Activated naive CD4-positive, alpha-beta T cell treated with anti-CD3 and anti-CD28 coated beads, Interleukin-2, amount 10 ng/mL, durations not matched to agents 7 days and 5 days (primary cell): Measurements from ENCODE around the gene ADCY3.
A peak's percentile ranks its signal among the peaks of the same experiment; 100 is the strongest.

Experiments
- CTCF ChIA-PET: fragments of 350-600 bp; sonication (Branson Sonifier 250); formaldehyde crosslinking; loops from one replicate; lab custom pipeline; 2021; ENCODE audit warnings: antibody characterized with exemption; lab: Charles Lee
- DNase-seq: peaks from one replicate; pipeline ENCODE4 v3.0.0-alpha.2; 2020
- H3K27ac Mint-ChIP-seq: one replicate; pipeline ENCODE4 v1.8.0; 2021; ENCODE audit warnings: mild to moderate bottlenecking, moderate library complexity, mixed read lengths
- H3K27me3 Mint-ChIP-seq: one replicate; pipeline ENCODE4 v1.8.0; 2021; ENCODE audit warnings: mild to moderate bottlenecking, mixed read lengths
- H3K36me3 Mint-ChIP-seq: one replicate; pipeline ENCODE4 v1.8.0; 2021; ENCODE audit warnings: mixed read lengths
- H3K4me1 Mint-ChIP-seq: one replicate; pipeline ENCODE4 v1.8.0; 2021; ENCODE audit warnings: mixed read lengths
- H3K4me3 Mint-ChIP-seq: one replicate; pipeline ENCODE4 v1.8.0; 2021; ENCODE audit warnings: mild to moderate bottlenecking, moderate library complexity, mixed read lengths
- H3K9me3 Mint-ChIP-seq: one replicate; pipeline ENCODE4 v1.8.0; 2021; ENCODE audit warnings: mixed read lengths

Gene ADCY3

GRCh38 chr2:24852431-24853020, 67.5 kb downstream of the ADCY3 start:
- Mint-ChIP-seq H3K4me3 (no peak overlapping the region), H3K27ac (no peak overlapping the region), H3K4me1 (no peaks in the 10 kb centered on the region), H3K9me3 (no peaks in the 10 kb centered on the region), H3K36me3 (peaks cover 6% of the 10 kb centered on the region), H3K27me3 (no peaks in the 10 kb centered on the region)
- DNase-seq: no peak
- CTCF ChIA-PET: no interaction called here

GRCh38 chr2:24852026-24852425, 68.0 kb downstream of the ADCY3 start:
- no peak for DNase-seq
- Mint-ChIP-seq H3K27ac (no peak overlapping the region), H3K36me3 (peaks cover 6% of the 10 kb centered on the region), H3K4me1 (no peaks in the 10 kb centered on the region), H3K4me3 (no peak overlapping the region), H3K27me3 (no peaks in the 10 kb centered on the region), H3K9me3 (no peaks in the 10 kb centered on the region)
- CTCF ChIA-PET: no interaction called here

- Mint-ChIP-seq H3K27ac (no peak overlapping the region), H3K36me3 (peaks cover 6% of the 10 kb centered on the region), H3K9me3 (no peaks in the 10 kb centered on the region), H3K4me3 (no peak overlapping the region), H3K4me1 (no peaks in the 10 kb centered on the region), H3K27me3 (no peaks in the 10 kb centered on the region)
- DNase-seq: no peak
- CTCF ChIA-PET: no interaction called here
These were observed 69.1 kb downstream of the ADCY3 start for GRCh38 chr2:24850944-24851343.

GRCh38 chr2:24845691-24846090, 74.3 kb downstream of the ADCY3 start:
- H3K9me3 Mint-ChIP-seq: no peaks in the 10 kb centered on the region
- no peaks in the 10 kb centered on the region for H3K4me1 Mint-ChIP-seq
- H3K4me3 Mint-ChIP-seq: no peak overlapping the region
- CTCF ChIA-PET: no interaction called here
- no peak for DNase-seq
- no peaks in the 10 kb centered on the region for H3K27me3 Mint-ChIP-seq
- peaks cover 4% of the 10 kb centered on the region for H3K36me3 Mint-ChIP-seq
- H3K27ac Mint-ChIP-seq: no peak overlapping the region

- no peak overlapping the region for H3K27ac Mint-ChIP-seq
- CTCF ChIA-PET: interaction anchor here (1.0 kb wide), 1 partner anchor 422 kb away, joined by 3 read pairs; no protein-coding TSS in a partner anchor
- H3K27me3 Mint-ChIP-seq: no peaks in the 10 kb centered on the region
- no peaks in the 10 kb centered on the region for H3K4me1 Mint-ChIP-seq
- H3K36me3 Mint-ChIP-seq: peaks cover 4% of the 10 kb centered on the region
- no peak for DNase-seq
- H3K9me3 Mint-ChIP-seq: no peaks in the 10 kb centered on the region
- H3K4me3 Mint-ChIP-seq: no peak overlapping the region
These were observed 75.9 kb downstream of the ADCY3 start for GRCh38 chr2:24844023-24844685.

GRCh38 chr2:24843330-24843860, 76.6 kb downstream of the ADCY3 start:
- CTCF ChIA-PET: interaction anchor here (1.0 kb wide), 1 partner anchor 421 kb away, joined by 3 read pairs; no protein-coding TSS in a partner anchor
- Mint-ChIP-seq H3K4me1 (no peaks in the 10 kb centered on the region), H3K9me3 (no peaks in the 10 kb centered on the region), H3K36me3 (peaks cover 4% of the 10 kb centered on the region), H3K27me3 (no peaks in the 10 kb centered on the region), H3K27ac (no peak overlapping the region), H3K4me3 (no peak overlapping the region)
- DNase-seq: no peak

GRCh38 chr2:24842081-24843050, 77.7 kb downstream of the ADCY3 start:
- Mint-ChIP-seq H3K4me1 (no peaks in the 10 kb centered on the region), H3K36me3 (peaks cover 4% of the 10 kb centered on the region), H3K9me3 (no peaks in the 10 kb centered on the region), H3K27ac (no peak overlapping the region), H3K27me3 (no peaks in the 10 kb centered on the region), H3K4me3 (no peak overlapping the region)
- CTCF ChIA-PET: no interaction called here
- DNase-seq: no peak

- Mint-ChIP-seq H3K27ac (peak overlapping the region; percentile 55), H3K27me3 (no peaks in the 10 kb centered on the region), H3K36me3 (peaks cover 5% of the 10 kb centered on the region), H3K4me1 (no peaks in the 10 kb centered on the region), H3K9me3 (no peaks in the 10 kb centered on the region), H3K4me3 (no peak overlapping the region)
- CTCF ChIA-PET: no interaction called here
- DNase-seq: no peak
These were observed 78.8 kb downstream of the ADCY3 start for GRCh38 chr2:24840962-24841945.

GRCh38 chr2:24840164-24840869, 79.7 kb downstream of the ADCY3 start:
- DNase-seq: no peak
- CTCF ChIA-PET: no interaction called here
- no peak overlapping the region for H3K27ac Mint-ChIP-seq
- no peaks in the 10 kb centered on the region for H3K4me1 Mint-ChIP-seq
- peaks cover 7% of the 10 kb centered on the region for H3K36me3 Mint-ChIP-seq
- no peak overlapping the region for H3K4me3 Mint-ChIP-seq
- H3K27me3 Mint-ChIP-seq: no peaks in the 10 kb centered on the region
- H3K9me3 Mint-ChIP-seq: no peaks in the 10 kb centered on the region

- CTCF ChIA-PET: no interaction called here
- H3K36me3 Mint-ChIP-seq: peaks cover 7% of the 10 kb centered on the region
- DNase-seq: no peak
- no peak overlapping the region for H3K27ac Mint-ChIP-seq
- H3K4me1 Mint-ChIP-seq: no peaks in the 10 kb centered on the region
- H3K9me3 Mint-ChIP-seq: no peaks in the 10 kb centered on the region
- H3K27me3 Mint-ChIP-seq: no peaks in the 10 kb centered on the region
- no peak overlapping the region for H3K4me3 Mint-ChIP-seq
These were observed 80.3 kb downstream of the ADCY3 start for GRCh38 chr2:24839729-24840128.

GRCh38 chr2:24838541-24838940, 81.5 kb downstream of the ADCY3 start:
- no peaks in the 10 kb centered on the region for H3K9me3 Mint-ChIP-seq
- peaks cover 7% of the 10 kb centered on the region for H3K36me3 Mint-ChIP-seq
- no peak for DNase-seq
- CTCF ChIA-PET: no interaction called here
- H3K4me1 Mint-ChIP-seq: no peaks in the 10 kb centered on the region
- H3K27ac Mint-ChIP-seq: no peak overlapping the region
- no peak overlapping the region for H3K4me3 Mint-ChIP-seq
- H3K27me3 Mint-ChIP-seq: no peaks in the 10 kb centered on the region

- CTCF ChIA-PET: interaction anchor here (1.0 kb wide), 1 partner anchor 10 kb away, joined by 3 read pairs; no protein-coding TSS in a partner anchor
- H3K27ac Mint-ChIP-seq: no peak overlapping the region
- peaks cover 9% of the 10 kb centered on the region for H3K36me3 Mint-ChIP-seq
- no peak for DNase-seq
- H3K4me3 Mint-ChIP-seq: no peak overlapping the region
- H3K27me3 Mint-ChIP-seq: no peaks in the 10 kb centered on the region
- no peaks in the 10 kb centered on the region for H3K9me3 Mint-ChIP-seq
- no peaks in the 10 kb centered on the region for H3K4me1 Mint-ChIP-seq
These were observed 82.0 kb downstream of the ADCY3 start for GRCh38 chr2:24837996-24838513.

GRCh38 chr2:24836706-24837105, 83.3 kb downstream of the ADCY3 start:
- CTCF ChIA-PET: no interaction called here
- no peak overlapping the region for H3K4me3 Mint-ChIP-seq
- peaks cover 12% of the 10 kb centered on the region for H3K36me3 Mint-ChIP-seq

More at GRCh38 chr2:24836706-24837105, 83.3 kb downstream of the ADCY3 start:
- Mint-ChIP-seq H3K4me1 (no peaks in the 10 kb centered on the region), H3K9me3 (no peaks in the 10 kb centered on the region), H3K27me3 (no peaks in the 10 kb centered on the region), H3K27ac (no peak overlapping the region)
- no peak for DNase-seq
